ENCODE results near the gene ADM.

The ADM gene

DNA sequence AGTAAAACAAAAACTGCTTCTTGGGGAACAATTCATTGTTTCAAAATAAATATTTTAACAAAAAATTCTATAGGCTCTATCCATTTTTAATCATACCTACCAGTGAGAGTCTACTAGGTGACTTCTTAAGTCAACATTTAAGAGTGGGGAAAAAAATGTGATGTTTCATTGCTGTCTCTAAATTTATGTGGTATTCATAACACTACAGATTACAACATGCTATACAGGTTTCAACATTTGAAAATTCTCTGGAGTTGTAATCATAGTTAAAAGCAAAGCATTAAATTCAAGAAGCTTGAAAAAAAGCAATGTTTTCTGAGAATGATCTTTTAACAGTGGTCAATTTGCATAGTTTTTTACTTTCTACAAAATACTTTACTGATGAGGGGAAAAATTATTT lies 29.2 kb upstream of the ADM start:
- DNase-seq (ENCODE audit: low read depth), result no peak
- no peak overlapping the region for H3K4me3 ChIP-seq (ENCODE audit: low read depth, low read length)
- TF ChIP-seq POLR2A (IDR thresholded peaks at IDR 0.05; ENCODE audit: extremely low read depth, insufficient read length) (no peak), MYC (IDR thresholded peaks at IDR 0.05; ENCODE audit: low read depth, low read length) (no peak)
- TF ChIP-seq, protein P1, sequence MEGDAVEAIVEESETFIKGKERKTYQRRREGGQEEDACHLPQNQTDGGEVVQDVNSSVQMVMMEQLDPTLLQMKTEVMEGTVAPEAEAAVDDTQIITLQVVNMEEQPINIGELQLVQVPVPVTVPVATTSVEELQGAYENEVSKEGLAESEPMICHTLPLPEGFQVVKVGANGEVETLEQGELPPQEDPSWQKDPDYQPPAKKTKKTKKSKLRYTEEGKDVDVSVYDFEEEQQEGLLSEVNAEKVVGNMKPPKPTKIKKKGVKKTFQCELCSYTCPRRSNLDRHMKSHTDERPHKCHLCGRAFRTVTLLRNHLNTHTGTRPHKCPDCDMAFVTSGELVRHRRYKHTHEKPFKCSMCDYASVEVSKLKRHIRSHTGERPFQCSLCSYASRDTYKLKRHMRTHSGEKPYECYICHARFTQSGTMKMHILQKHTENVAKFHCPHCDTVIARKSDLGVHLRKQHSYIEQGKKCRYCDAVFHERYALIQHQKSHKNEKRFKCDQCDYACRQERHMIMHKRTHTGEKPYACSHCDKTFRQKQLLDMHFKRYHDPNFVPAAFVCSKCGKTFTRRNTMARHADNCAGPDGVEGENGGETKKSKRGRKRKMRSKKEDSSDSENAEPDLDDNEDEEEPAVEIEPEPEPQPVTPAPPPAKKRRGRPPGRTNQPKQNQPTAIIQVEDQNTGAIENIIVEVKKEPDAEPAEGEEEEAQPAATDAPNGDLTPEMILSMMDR (IDR thresholded peaks at IDR 0.05; ENCODE audit: low read depth, low read length), result no peak
- TF ChIP-seq, protein P2, sequence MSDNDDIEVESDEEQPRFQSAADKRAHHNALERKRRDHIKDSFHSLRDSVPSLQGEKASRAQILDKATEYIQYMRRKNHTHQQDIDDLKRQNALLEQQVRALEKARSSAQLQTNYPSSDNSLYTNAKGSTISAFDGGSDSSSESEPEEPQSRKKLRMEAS (IDR thresholded peaks at IDR 0.05; ENCODE audit: low read depth, low read length), result no peak

DNA sequence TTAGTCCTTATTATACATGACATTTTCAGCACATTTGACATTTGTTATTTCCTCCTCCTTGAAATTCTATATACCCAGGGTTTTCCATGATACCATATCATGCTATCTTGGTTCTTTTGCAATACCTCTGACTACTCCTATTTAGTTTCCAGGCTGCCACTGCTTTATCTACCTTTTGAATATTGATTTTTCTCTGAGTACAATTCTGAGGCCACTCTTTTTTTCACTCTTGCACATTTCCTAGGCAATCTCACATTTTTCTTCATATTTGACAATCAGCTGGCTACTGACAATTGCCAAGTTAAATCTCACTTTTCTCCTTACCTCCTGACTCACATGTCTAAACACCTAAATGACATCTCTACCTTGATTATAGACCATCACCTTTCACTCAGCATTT lies 22.8 kb upstream of the ADM start:
- no peak for TF ChIP-seq POLR2A (IDR thresholded peaks at IDR 0.05; ENCODE audit: extremely low read depth, insufficient read length)
- TF ChIP-seq, protein P2 (IDR thresholded peaks at IDR 0.05; ENCODE audit: low read depth, low read length), result no peak
- TF ChIP-seq, protein P1 (IDR thresholded peaks at IDR 0.05; ENCODE audit: low read depth, low read length), result no peak
- no peak for TF ChIP-seq MYC (IDR thresholded peaks at IDR 0.05; ENCODE audit: low read depth, low read length)
- no peak overlapping the region for H3K4me3 ChIP-seq (ENCODE audit: low read depth, low read length)
- no peak for DNase-seq (ENCODE audit: low read depth)

DNA sequence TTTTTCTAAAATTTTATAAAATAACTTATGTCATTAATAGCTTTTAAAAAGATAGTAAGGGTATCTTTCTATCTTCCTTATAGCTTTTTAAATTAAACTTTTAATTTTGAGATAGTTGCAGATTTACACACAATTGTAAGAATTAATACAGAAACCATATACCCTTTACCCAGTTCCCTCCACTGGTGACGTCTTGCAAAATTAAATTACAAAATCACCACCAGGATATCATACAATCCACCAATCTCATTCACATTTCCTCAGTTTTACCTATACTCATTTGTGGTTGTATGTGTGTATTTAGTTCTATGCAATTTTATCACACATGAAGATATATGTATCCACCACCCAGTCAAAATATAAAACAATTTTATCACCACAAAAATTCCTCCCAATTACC lies 20.9 kb upstream of the ADM start:
- no peak overlapping the region for H3K4me3 ChIP-seq (ENCODE audit: low read depth, low read length)
- TF ChIP-seq, protein P1 (IDR thresholded peaks at IDR 0.05; ENCODE audit: low read depth, low read length), result no peak
- no peak for TF ChIP-seq MYC (IDR thresholded peaks at IDR 0.05; ENCODE audit: low read depth, low read length)
- no peak for TF ChIP-seq POLR2A (IDR thresholded peaks at IDR 0.05; ENCODE audit: extremely low read depth, insufficient read length)
- TF ChIP-seq, protein P2 (IDR thresholded peaks at IDR 0.05; ENCODE audit: low read depth, low read length), result no peak
- DNase-seq (ENCODE audit: low read depth), result no peak

DNA sequence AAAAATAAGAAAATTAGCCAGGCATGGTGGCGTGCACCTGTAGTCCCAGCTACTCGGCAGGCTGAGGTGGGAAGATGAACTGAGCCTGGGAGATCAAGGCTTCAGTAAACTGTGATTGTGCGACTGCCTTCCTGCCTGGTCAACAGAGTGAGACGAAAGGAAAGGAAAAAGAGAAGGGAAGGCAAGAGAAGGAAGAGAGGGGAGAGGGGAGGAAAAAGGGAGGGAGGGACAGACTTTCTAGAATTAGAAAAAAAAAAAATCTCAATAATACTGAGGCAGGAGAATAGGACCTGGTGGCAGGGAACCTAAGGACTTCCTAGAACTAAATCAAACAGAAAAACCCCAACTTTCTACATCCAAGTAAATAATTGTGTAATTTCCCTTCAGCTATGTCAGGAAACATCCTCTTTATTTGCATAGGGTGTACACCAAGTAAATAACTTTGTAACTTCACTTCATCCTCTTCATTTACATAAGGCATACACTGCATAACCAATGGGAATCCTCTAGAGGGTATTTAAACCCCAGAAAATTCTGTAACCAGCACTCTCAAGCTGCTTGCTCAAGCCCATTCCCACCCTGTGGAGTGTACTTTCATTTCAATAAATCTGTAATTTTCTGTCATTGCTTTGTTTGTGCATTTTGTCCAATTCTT lies 19.6 kb upstream of the ADM start:
- TF ChIP-seq, protein P2 (IDR thresholded peaks at IDR 0.05; ENCODE audit: low read depth, low read length), result no peak
- no peak for TF ChIP-seq POLR2A (IDR thresholded peaks at IDR 0.05; ENCODE audit: extremely low read depth, insufficient read length)
- TF ChIP-seq, protein P1 (IDR thresholded peaks at IDR 0.05; ENCODE audit: low read depth, low read length), result no peak
- TF ChIP-seq MYC (IDR thresholded peaks at IDR 0.05; ENCODE audit: low read depth, low read length), result no peak
- no peak for DNase-seq (ENCODE audit: low read depth)
- H3K4me3 ChIP-seq (ENCODE audit: low read depth, low read length), result no peak overlapping the region

DNA sequence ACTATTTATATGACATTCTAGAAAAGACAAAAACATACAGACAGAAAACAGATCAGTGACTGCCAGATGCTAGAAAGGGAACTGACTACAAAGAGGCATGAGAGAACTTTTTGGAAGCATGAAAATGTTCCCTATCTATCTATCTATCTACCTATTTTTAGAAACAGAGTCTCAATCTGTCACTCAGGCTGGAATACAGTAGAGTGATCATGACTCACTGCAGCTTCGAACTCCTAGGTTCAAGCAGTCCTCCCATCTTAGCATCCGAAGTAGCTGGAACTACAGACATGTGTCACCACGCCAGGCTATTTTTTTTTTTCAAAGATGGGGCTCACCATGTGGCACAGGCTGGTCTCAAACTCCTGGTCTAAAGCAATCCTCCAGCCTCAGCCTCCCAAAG lies 17.7 kb upstream of the ADM start:
- H3K4me3 ChIP-seq (ENCODE audit: low read depth, low read length), result no peak overlapping the region
- DNase-seq (ENCODE audit: low read depth), result no peak
- TF ChIP-seq POLR2A (IDR thresholded peaks at IDR 0.05; ENCODE audit: extremely low read depth, insufficient read length) (no peak), MYC (IDR thresholded peaks at IDR 0.05; ENCODE audit: low read depth, low read length) (no peak)
- TF ChIP-seq, protein P2 (IDR thresholded peaks at IDR 0.05; ENCODE audit: low read depth, low read length), result no peak
- TF ChIP-seq, protein P1 (IDR thresholded peaks at IDR 0.05; ENCODE audit: low read depth, low read length), result no peak
